Suppressor macrophage (primary cell): ENCODE results near the gene ZNF217.
"Not testable (repeated sequence)": the region's sequence is repeated elsewhere in the genome, so short reads cannot be mapped to it uniquely, and the experiment has no call there.

Experiments used
- DNase-seq, 4 experiments: peaks; one replicate each; pipeline ENCODE4 v3.0.0-alpha.2; 2020 to 2022

Gene ZNF217

DNA sequence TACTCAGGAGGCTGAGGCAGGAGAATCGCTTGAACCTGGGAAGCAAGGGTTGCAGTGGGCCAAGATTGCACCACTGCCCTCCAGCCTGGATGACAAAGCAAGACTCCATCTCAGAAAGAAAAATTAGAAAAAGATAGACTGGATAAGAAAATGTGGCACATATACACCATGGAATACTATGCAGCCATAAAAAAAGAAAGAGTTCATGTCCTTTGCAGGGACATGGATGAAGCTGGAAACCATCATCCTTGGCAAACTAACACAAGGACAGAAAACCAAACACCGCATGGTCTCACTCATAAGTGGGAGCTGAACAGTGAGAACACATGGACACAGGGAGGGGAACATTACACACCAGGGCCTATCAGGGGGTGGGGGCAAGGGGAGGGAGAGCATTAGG is 70.0 kb downstream of the ZNF217 start:
- not testable (repeated sequence) for DNase-seq

DNA sequence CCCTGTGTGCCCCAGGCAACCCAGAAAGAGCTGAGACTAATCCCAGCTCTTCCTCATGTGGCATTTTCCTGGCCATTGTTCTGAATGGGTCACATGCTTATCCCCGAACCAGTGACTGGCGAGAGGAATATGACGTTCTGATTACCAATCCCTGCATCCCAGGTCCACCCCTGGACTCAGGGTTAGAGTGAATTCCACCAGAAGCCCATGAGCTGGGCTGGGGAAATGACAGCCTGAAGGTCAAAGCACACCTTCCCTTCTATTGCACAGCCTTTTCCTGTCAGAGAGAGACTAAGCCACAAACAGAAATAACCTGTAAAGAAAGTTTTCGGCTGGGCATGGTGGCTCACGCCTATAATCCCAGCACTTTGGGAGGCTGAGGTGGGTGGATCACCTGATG is 70.9 kb downstream of the ZNF217 start:
- no peak for DNase-seq

GRCh38 chr20:53522026-53522425 is 71.6 kb downstream of the ZNF217 start:
- DNase-seq: no peak

DNA sequence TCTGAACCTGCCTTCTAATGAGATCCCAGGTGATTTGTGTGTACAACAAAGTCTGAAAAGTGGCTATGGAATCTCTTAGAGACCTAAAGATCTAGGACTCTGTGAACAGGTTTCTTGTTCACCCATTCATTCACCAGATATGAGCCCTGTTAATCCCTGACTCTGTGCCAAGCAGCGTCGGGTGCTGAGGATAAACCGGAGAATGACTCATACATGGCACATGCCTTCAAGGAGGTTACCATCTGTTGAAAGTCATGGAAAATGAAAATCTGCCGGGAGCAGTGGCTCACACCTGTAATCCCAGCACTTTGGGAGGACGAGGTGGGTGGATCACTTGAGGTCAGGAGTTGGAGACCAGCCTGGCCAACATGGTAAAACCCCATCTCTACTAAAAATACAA is 72.2 kb downstream of the ZNF217 start:
- DNase-seq: not testable (repeated sequence)

- no peak for DNase-seq
Measured at GRCh38 chr20:53517146-53517545, 76.5 kb downstream of the ZNF217 start.
